HCT116 (cell line): Measurements from ENCODE around the gene TEDDM1. TPM values are rescaled to one million over a fixed set of nuclear protein-coding genes. Genes with fewer than 3 reads are reported as not detected.

Experiments
- ATAC-seq: fragments of 200-7000 bp; cut with Tn5 transposase; 2 replicates; pipeline ENCODE4 v1.9.1; 2020; ENCODE audit warnings: mild to moderate bottlenecking, moderate library complexity
- BruUV-seq: library from RNA; stranded (reverse); fragments of 400-500 nt; replicated peaks from 2 replicates; lab custom pipeline; 2021; lab: Mats Ljungman, UMichigan
- CTCF ChIA-PET: fragments of 300-600 bp; sonication (Branson Sonifier 250); formaldehyde crosslinking; loops from one replicate; lab custom pipeline; 2021; ENCODE audit warnings: antibody characterized with exemption; lab: Charles Lee
- POLR2A ChIA-PET: fragments of 300-600, 350-600 bp; sonication (Branson Sonifier 250); formaldehyde crosslinking; loops from one replicate; lab custom pipeline; 2021; ENCODE audit warnings: antibody characterized with exemption; lab: Charles Lee
- RAD21 ChIA-PET, 2 experiments: fragments of 300-600 bp; sonication (Branson Sonifier 250); formaldehyde crosslinking; loops; one replicate each; lab custom pipeline; 2023; ENCODE audit warnings: low total read pairs in 2 of 2; ENCODE audit not compliant: uncharacterized antibody in 2 of 2, unreplicated experiment in 2 of 2, low non-redundant PET in 1 of 2; lab: Charles Lee
- DNase-seq: peaks from one replicate; pipeline ENCODE4 v3.0.0-alpha.2; 2010; ENCODE audit warnings: low read depth, low spot score
- H2AFZ ChIP-seq: fragments of 200-600 bp; shearing (Covaris generic), sonication (generic); 2 replicates; pipeline ENCODE4 v1.6.1; 2017; ENCODE audit warnings: low read depth, mixed run types, mixed read lengths, antibody characterized with exemption, low read length; ENCODE audit not compliant: poor library complexity, severe bottlenecking
- H3K27ac ChIP-seq: 2 replicates; pipeline ENCODE4 v1.5.1; 2012; ENCODE audit warnings: low read depth, low read length
- H3K27me3 ChIP-seq: fragments of 200-600 bp; sonication (generic); 2 replicates; pipeline ENCODE4 v1.6.1; 2016; ENCODE audit warnings: mixed run types, low read length, mixed read lengths; ENCODE audit not compliant: insufficient read depth
- H3K36me3 ChIP-seq, 2 experiments: fragments of 200-500 bp in 1 of 2; fragments of 200-600 bp in 1 of 2; sonication (Bioruptor generic) in 1 of 2; sonication (generic) in 1 of 2; 2 replicates each; pipeline versions ENCODE4 v1.5.1 to v1.6.1; 2014 to 2016; ENCODE audit warnings: low read length in 2 of 2, inconsistent platforms in 1 of 2, mixed read lengths in 1 of 2, mixed run types in 1 of 2; ENCODE audit not compliant: insufficient read depth in 2 of 2, control insufficient read depth in 1 of 2
- H3K4me1 ChIP-seq, 2 experiments: fragments of 200-600 bp in 1 of 2; sonication (generic) in 1 of 2; 2 replicates each; pipeline versions ENCODE4 v1.5.1 to v1.6.1; 2012 to 2017; ENCODE audit warnings: low read length in 2 of 2, inconsistent platforms in 1 of 2, mild to moderate bottlenecking in 1 of 2, mixed read lengths in 1 of 2, mixed run types in 1 of 2, moderate library complexity in 1 of 2; ENCODE audit not compliant: insufficient read depth in 2 of 2, control insufficient read depth in 1 of 2
- H3K4me2 ChIP-seq: fragments of 200-600 bp; sonication (generic); 2 replicates; pipeline ENCODE4 v1.6.1; 2017; ENCODE audit warnings: mixed run types, low read length, mixed read lengths
- H3K4me3 ChIP-seq, 2 experiments: fragments of 200-600 bp in 1 of 2; sonication (generic) in 1 of 2; replicated peaks in 1 of 2; 2 replicates each; pipeline ENCODE4 v1.5.1; 2011 to 2016; ENCODE audit warnings: low read length in 2 of 2, control low read depth in 1 of 2, low read depth in 1 of 2, mild to moderate bottlenecking in 1 of 2, mixed read lengths in 1 of 2, mixed run types in 1 of 2
- H3K79me2 ChIP-seq: fragments of 200-600 bp; sonication (generic); 2 replicates; pipeline ENCODE4 v1.6.1; 2017; ENCODE audit warnings: mild to moderate bottlenecking, mixed run types, low read length, moderate library complexity, mixed read lengths; ENCODE audit not compliant: insufficient read depth
- H3K9ac ChIP-seq: fragments of 200-600 bp; sonication (generic); 2 replicates; pipeline ENCODE4 v1.6.1; 2016; ENCODE audit warnings: low read length, mixed read lengths
- H3K9me2 ChIP-seq: fragments of 200-600 bp; sonication (generic), shearing (Covaris generic); 2 replicates; pipeline ENCODE4 v1.6.1; 2017; ENCODE audit warnings: mixed run types, mild to moderate bottlenecking, moderate library complexity; ENCODE audit not compliant: insufficient read depth
- H3K9me3 ChIP-seq, 2 experiments: fragments of 200-500 bp in 1 of 2; fragments of 200-600 bp in 1 of 2; sonication (Bioruptor generic) in 1 of 2; sonication (generic) in 1 of 2; 2 replicates each; pipeline ENCODE4 v1.6.1; 2014 to 2017; ENCODE audit warnings: low read length in 2 of 2, mixed read lengths in 2 of 2, inconsistent platforms in 1 of 2, low read depth in 1 of 2, mild to moderate bottlenecking in 1 of 2, mixed run types in 1 of 2, moderate library complexity in 1 of 2; ENCODE audit not compliant: control insufficient read depth in 1 of 2, insufficient read depth in 1 of 2
- H4K20me1 ChIP-seq: fragments of 200-600 bp; sonication (generic), shearing (Covaris generic); 2 replicates; pipeline ENCODE4 v1.6.1; 2017; ENCODE audit warnings: mixed run types, mild to moderate bottlenecking, moderate library complexity; ENCODE audit not compliant: insufficient read depth
- CBX3 ChIP-seq: IDR thresholded peaks from 2 replicates; pipeline ENCODE4 v1.6.1; 2012; ENCODE audit warnings: low read depth
- CEBPB ChIP-seq: IDR thresholded peaks from 2 replicates; pipeline ENCODE4 v1.6.1; 2012; ENCODE audit warnings: low read depth
- EGR1 ChIP-seq: IDR thresholded peaks from 2 replicates; pipeline ENCODE4 v1.6.1; 2012; ENCODE audit warnings: low read depth
- EZH2 ChIP-seq: fragments of 200-600 bp; sonication (generic); IDR thresholded peaks from 2 replicates; pipeline ENCODE4 v1.6.1; 2017; ENCODE audit warnings: antibody characterized with exemption, mixed run types
- EZH2phosphoT487 ChIP-seq: fragments of 200-600 bp; IDR thresholded peaks from 2 replicates; pipeline ENCODE4 v1.6.1; 2018; ENCODE audit warnings: antibody characterized with exemption, borderline replicate concordance
- FOSL1 ChIP-seq: IDR thresholded peaks from 2 replicates; pipeline ENCODE4 v1.6.1; 2012; ENCODE audit warnings: low read depth
- JUND ChIP-seq: IDR thresholded peaks from 2 replicates; pipeline ENCODE4 v1.6.1; 2012
- POLR2AphosphoS5 ChIP-seq: IDR thresholded peaks from 2 replicates; pipeline ENCODE4 v1.6.1; 2011; ENCODE audit warnings: mild to moderate bottlenecking, low read depth, low read length, moderate library complexity
- RAD21 ChIP-seq: IDR thresholded peaks from 2 replicates; pipeline ENCODE4 v1.6.1; 2012; ENCODE audit warnings: low read depth, mild to moderate bottlenecking
- REST ChIP-seq: IDR thresholded peaks from 2 replicates; pipeline ENCODE4 v1.6.1; 2012; ENCODE audit warnings: low read depth
- SIN3A ChIP-seq: IDR thresholded peaks from 2 replicates; pipeline ENCODE4 v1.6.1; 2012; ENCODE audit warnings: low read depth
- SP1 ChIP-seq: IDR thresholded peaks from 2 replicates; pipeline ENCODE4 v1.6.1; 2012; ENCODE audit warnings: low read depth
- TCF7L2 ChIP-seq: IDR thresholded peaks from 2 replicates; pipeline ENCODE4 v1.7.0; 2011; ENCODE audit warnings: borderline replicate concordance, inconsistent platforms; ENCODE audit not compliant: insufficient read depth, insufficient read length; ENCODE audit errors: extremely low read depth
- YY1 ChIP-seq: IDR thresholded peaks from 2 replicates; pipeline ENCODE4 v1.6.1; 2011; ENCODE audit warnings: low read length, low read depth, moderate library complexity, mild to moderate bottlenecking; ENCODE audit not compliant: insufficient replicate concordance; ENCODE audit errors: extremely low read depth
- ZNF274 ChIP-seq: fragments of 200-500 bp; sonication (Bioruptor generic); IDR thresholded peaks from 2 replicates; pipeline ENCODE4 v1.6.1; 2014; ENCODE audit warnings: mild to moderate bottlenecking, low read depth, low read length, inconsistent platforms
- intact Hi-C: fragments of 100-400 bp; cut with micrococcal nuclease; formaldehyde crosslinking; loops from 2 replicates; pipeline ENCODE4 v1.10.0; 2022
- total RNA-seq: library from RNA; stranded (reverse); gene quantifications from one replicate; pipeline ENCODE4 v1.2.1, GENCODE V29; 2021; ENCODE audit not compliant: unreplicated experiment
- TF ChIP-seq, protein P1 (sequence below): IDR thresholded peaks from 2 replicates; pipeline ENCODE4 v1.6.1; 2011; ENCODE audit warnings: mild to moderate bottlenecking, low read length, moderate library complexity; ENCODE audit not compliant: insufficient replicate concordance; ENCODE audit errors: extremely low read depth
- TF ChIP-seq, protein P2 (sequence below): IDR thresholded peaks from 2 replicates; pipeline ENCODE4 v1.6.1; 2012

TEDDM1 gene
- total RNA-seq, 1 experiment from 2014 or later: not detected

DNA sequence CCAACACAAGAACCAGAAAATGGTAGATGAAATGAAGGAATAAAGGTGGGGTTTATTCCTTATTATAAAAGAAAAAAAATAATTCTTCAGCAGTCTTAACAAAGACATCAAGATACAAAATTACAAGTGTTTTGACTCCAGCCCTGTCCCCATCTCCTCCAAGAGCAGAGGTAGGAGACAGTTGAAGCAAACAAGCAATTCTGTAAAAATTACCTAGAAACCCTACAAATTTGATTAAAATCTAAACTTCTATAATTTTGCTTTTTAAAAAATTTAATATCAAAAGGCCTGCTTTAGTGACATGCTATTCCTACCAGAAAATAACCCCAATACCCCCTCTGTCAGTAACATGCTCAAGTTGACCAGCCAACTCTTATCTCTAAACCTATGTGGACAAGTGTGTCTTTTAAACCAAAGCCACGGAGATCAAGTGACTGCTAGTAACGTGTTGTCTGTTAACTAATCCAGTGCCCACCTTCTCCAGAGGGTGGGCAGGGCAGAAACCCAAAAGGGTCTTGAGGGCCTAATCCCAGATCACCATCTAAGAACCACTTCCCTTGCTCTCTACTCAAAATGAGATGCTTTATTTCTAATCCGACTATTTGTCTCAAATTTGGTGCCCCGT is 17.3 kb downstream of the TEDDM1 start:
- H3K9ac ChIP-seq: no peak overlapping the region
- H2AFZ ChIP-seq: no peak overlapping the region
- no peak for DNase-seq
- POLR2A ChIA-PET: interaction anchor here (1.9 kb wide), 1 partner anchor 9 kb away, joined by 10 read pairs; the partner anchor contains the start of gene GLUL
- peaks cover 42 to 48% of the 10 kb centered on the region in 2 experiments for H3K36me3 ChIP-seq
- H3K27me3 ChIP-seq: no peaks in the 10 kb centered on the region
- no peak overlapping the region for H3K27ac ChIP-seq
- CTCF ChIA-PET: no interaction called here
- TSS peak; percentile 2 for BruUV-seq
- peaks cover 5% of the 10 kb centered on the region; the same call in 1 of the 2 replicates for H4K20me1 ChIP-seq
- H3K9me2 ChIP-seq: no peaks in the 10 kb centered on the region
- intact Hi-C loops: no loop called here
- TF ChIP-seq YY1 (no peak), CBX3 (no peak), EZH2phosphoT487 (no peak), RAD21 (no peak), POLR2AphosphoS5 (no peak), SP1 (no peak), ZNF274 (no peak), REST (no peak), SIN3A (no peak), FOSL1 (no peak), CEBPB (no peak), EGR1 (no peak), TCF7L2 (no peak), EZH2 (no peak), JUND (no peak)
- TF ChIP-seq, protein P1, sequence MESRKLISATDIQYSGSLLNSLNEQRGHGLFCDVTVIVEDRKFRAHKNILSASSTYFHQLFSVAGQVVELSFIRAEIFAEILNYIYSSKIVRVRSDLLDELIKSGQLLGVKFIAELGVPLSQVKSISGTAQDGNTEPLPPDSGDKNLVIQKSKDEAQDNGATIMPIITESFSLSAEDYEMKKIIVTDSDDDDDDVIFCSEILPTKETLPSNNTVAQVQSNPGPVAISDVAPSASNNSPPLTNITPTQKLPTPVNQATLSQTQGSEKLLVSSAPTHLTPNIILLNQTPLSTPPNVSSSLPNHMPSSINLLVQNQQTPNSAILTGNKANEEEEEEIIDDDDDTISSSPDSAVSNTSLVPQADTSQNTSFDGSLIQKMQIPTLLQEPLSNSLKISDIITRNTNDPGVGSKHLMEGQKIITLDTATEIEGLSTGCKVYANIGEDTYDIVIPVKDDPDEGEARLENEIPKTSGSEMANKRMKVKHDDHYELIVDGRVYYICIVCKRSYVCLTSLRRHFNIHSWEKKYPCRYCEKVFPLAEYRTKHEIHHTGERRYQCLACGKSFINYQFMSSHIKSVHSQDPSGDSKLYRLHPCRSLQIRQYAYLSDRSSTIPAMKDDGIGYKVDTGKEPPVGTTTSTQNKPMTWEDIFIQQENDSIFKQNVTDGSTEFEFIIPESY: no peak
- TF ChIP-seq, protein P2, sequence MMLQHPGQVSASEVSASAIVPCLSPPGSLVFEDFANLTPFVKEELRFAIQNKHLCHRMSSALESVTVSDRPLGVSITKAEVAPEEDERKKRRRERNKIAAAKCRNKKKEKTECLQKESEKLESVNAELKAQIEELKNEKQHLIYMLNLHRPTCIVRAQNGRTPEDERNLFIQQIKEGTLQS: no peak
- H3K4me2 ChIP-seq: no peak overlapping the region
- no peak for ATAC-seq
- H3K9me3 ChIP-seq: no peaks in the 10 kb centered on the region
- H3K4me3 ChIP-seq: no peak overlapping the region
- H3K4me1 ChIP-seq: no peaks in the 10 kb centered on the region
- RAD21 ChIA-PET: no interaction called here
- peaks cover 12% of the 10 kb centered on the region; the same call in 1 of the 2 replicates for H3K79me2 ChIP-seq
